Upper lobe of right lung (tissue), 1 donor: Measurements from ENCODE around the gene FOXP3. TPM values are rescaled to one million over a fixed set of nuclear protein-coding genes. Genes with fewer than 3 reads are reported as not detected.

Experiments used
- ATAC-seq: fragments of 200-7000 bp; cut with Tn5 transposase; one replicate; pipeline ENCODE4 v1.9.1; 2020; ENCODE audit warnings: mild to moderate bottlenecking, moderate library complexity
- DNase-seq: peaks from one replicate; pipeline ENCODE4 v3.0.0-alpha.2; 2020
- H3K27ac ChIP-seq: fragments of 200-600 bp; one replicate; pipeline ENCODE4 v1.8.0; 2022
- H3K27me3 ChIP-seq: fragments of 200-600 bp; one replicate; pipeline ENCODE4 v1.8.0; 2022; ENCODE audit warnings: mild to moderate bottlenecking
- H3K36me3 ChIP-seq: fragments of 200-600 bp; one replicate; pipeline ENCODE4 v1.8.0; 2022
- H3K4me1 ChIP-seq: fragments of 200-600 bp; one replicate; pipeline ENCODE4 v1.8.0; 2022
- H3K4me3 ChIP-seq: fragments of 200-600 bp; one replicate; pipeline ENCODE4 v1.8.0; 2022; ENCODE audit warnings: mild to moderate bottlenecking
- H3K9me3 ChIP-seq: fragments of 200-600 bp; one replicate; pipeline ENCODE4 v1.8.0; 2022
- intact Hi-C: fragments of 100-400 bp; cut with DNase I; formaldehyde crosslinking; loops from one replicate; pipeline ENCODE4 v1.11.0; 2022
- total RNA-seq: library from RNA; stranded (reverse); fragmentation: NEBNext Ultra II Directional; extraction: Animal tissue kit (Norgen Biotek cat#: 25700); gene quantifications from one replicate; pipeline ENCODE4 v1.2.1, GENCODE V29; 2021
- TF ChIP-seq, protein P1 (sequence below): fragments of 200-600 bp; IDR thresholded peaks from one replicate; pipeline ENCODE4 v1.8.0; 2022; ENCODE audit warnings: antibody characterized with exemption
- donor health status: DM: no; HTN: yes; CAD: no; lungs with severe emphysema.

Gene FOXP3
- total RNA-seq, 1 donor from 2014 or later: 0.35 TPM

DNA sequence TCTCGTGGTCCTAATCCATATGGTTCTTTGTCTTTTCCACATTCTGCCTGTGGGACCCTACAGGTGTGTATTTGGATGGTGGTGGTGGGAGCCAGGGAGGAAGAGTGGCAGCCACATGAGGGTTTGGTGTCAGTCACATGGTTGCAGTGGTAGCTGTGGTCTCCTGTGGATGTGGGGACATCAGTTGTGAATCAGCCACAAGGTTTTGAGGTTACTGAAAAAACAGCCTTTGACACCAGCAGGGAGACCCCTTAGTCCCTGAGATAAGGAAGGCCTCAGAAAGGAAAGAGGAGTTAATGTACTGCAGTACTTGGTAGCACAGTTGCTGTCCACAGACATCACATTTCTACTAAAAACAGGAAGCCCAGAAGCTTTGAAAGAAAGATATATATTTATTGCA lies 23.2 kb upstream of the FOXP3 start:
- Histone ChIP-seq H3K36me3 (no peaks in the 10 kb centered on the region), H3K4me1 (no peaks in the 10 kb centered on the region), H3K4me3 (no peak overlapping the region), H3K9me3 (no peaks in the 10 kb centered on the region), H3K27me3 (no peaks in the 10 kb centered on the region), H3K27ac (no peak overlapping the region)
- DNase-seq (no peak), ATAC-seq (no peak)
- TF ChIP-seq, protein P1, sequence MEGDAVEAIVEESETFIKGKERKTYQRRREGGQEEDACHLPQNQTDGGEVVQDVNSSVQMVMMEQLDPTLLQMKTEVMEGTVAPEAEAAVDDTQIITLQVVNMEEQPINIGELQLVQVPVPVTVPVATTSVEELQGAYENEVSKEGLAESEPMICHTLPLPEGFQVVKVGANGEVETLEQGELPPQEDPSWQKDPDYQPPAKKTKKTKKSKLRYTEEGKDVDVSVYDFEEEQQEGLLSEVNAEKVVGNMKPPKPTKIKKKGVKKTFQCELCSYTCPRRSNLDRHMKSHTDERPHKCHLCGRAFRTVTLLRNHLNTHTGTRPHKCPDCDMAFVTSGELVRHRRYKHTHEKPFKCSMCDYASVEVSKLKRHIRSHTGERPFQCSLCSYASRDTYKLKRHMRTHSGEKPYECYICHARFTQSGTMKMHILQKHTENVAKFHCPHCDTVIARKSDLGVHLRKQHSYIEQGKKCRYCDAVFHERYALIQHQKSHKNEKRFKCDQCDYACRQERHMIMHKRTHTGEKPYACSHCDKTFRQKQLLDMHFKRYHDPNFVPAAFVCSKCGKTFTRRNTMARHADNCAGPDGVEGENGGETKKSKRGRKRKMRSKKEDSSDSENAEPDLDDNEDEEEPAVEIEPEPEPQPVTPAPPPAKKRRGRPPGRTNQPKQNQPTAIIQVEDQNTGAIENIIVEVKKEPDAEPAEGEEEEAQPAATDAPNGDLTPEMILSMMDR: no peak
- intact Hi-C loops: no loop called here

- no peak for DNase-seq
- intact Hi-C loops: no loop called here
- no peak for ATAC-seq
- no peaks in the 10 kb centered on the region for H3K4me1 ChIP-seq
- H3K27me3 ChIP-seq: no peaks in the 10 kb centered on the region
- H3K4me3 ChIP-seq: no peak overlapping the region
- TF ChIP-seq, protein P1: no peak
- H3K36me3 ChIP-seq: no peaks in the 10 kb centered on the region
- H3K27ac ChIP-seq: no peak overlapping the region
- no peaks in the 10 kb centered on the region for H3K9me3 ChIP-seq
Observed at GRCh38 chrX:49286581-49286980, 22.1 kb upstream of the FOXP3 start.

DNA sequence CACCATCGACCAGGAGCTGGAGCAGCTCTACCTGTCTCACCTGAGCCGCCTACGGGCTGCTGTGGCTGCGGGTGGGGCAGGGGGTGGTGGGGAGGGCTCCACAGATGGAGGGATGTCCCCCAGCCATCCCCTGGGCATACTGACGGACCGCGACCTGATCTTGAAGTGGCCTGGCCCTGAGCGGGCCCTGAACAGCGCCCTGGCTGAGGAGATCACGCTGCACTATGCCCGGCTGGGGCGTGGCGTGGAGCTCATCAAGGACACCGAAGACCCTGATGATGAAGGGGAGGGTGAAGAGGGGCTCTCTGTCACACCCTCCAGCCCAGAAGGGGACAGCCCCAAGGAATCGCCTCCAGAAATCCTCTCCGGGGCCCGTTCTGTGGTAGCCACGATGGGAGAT lies 21.6 kb upstream of the FOXP3 start:
- ATAC-seq (no peak), DNase-seq (no peak)
- intact Hi-C loops: no loop called here
- no peaks in the 10 kb centered on the region for H3K27me3 ChIP-seq
- H3K4me3 ChIP-seq: no peak overlapping the region
- no peaks in the 10 kb centered on the region for H3K36me3 ChIP-seq
- H3K4me1 ChIP-seq: no peaks in the 10 kb centered on the region
- no peaks in the 10 kb centered on the region for H3K9me3 ChIP-seq
- H3K27ac ChIP-seq: no peak overlapping the region
- TF ChIP-seq, protein P1: no peak

GRCh38 chrX:49284212-49284611 lies 19.7 kb upstream of the FOXP3 start:
- H3K4me3 ChIP-seq: no peak overlapping the region
- no peaks in the 10 kb centered on the region for H3K36me3 ChIP-seq
- ATAC-seq (no peak), DNase-seq (no peak)
- no peak overlapping the region for H3K27ac ChIP-seq
- TF ChIP-seq, protein P1: no peak
- no peaks in the 10 kb centered on the region for H3K27me3 ChIP-seq
- H3K4me1 ChIP-seq: no peaks in the 10 kb centered on the region
- intact Hi-C loops: no loop called here
- H3K9me3 ChIP-seq: no peaks in the 10 kb centered on the region

- intact Hi-C loops: no loop called here
- no peak for DNase-seq
- H3K4me1 ChIP-seq: no peaks in the 10 kb centered on the region
- H3K27me3 ChIP-seq: no peaks in the 10 kb centered on the region
- no peak overlapping the region for H3K27ac ChIP-seq
- H3K36me3 ChIP-seq: no peaks in the 10 kb centered on the region
- H3K4me3 ChIP-seq: no peak overlapping the region
- ATAC-seq: no peak
- H3K9me3 ChIP-seq: no peaks in the 10 kb centered on the region
- TF ChIP-seq, protein P1: no peak
Observed at GRCh38 chrX:49282647-49283011, 18.1 kb upstream of the FOXP3 start.

DNA sequence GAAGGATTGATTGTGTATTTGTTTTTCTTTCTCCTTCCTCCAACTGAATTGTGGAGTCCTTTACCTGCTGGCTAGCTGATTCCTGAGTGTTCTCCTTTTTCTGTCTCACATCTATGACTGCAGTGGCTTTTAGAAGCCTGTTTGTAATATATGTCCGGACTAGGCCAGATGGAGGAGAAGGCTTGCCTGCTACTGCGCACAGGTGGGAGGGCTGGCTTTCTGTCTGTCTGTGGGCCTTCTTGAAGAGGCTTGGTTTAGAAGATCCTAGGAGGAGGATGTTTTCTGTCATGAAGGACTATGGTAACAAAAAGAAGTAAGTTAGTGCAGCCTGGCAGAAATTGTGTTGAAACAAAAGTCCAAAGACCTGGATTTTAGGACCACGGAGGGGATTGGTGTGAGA lies 13.6 kb upstream of the FOXP3 start:
- H3K4me1 ChIP-seq: no peaks in the 10 kb centered on the region
- no peak overlapping the region for H3K27ac ChIP-seq
- no peaks in the 10 kb centered on the region for H3K27me3 ChIP-seq
- no peak for DNase-seq
- ATAC-seq: no peak
- no peaks in the 10 kb centered on the region for H3K9me3 ChIP-seq
- intact Hi-C loops: no loop called here
- no peak overlapping the region for H3K4me3 ChIP-seq
- no peaks in the 10 kb centered on the region for H3K36me3 ChIP-seq
- TF ChIP-seq, protein P1: no peak
